NCI-H446 treated with DMSO at 0.1 percent for 48 hours (cell line): ENCODE data around the gene EFHC1.

Experiments
- DNase-seq: peaks from one replicate; lab custom pipeline; 2025; lab: John Stamatoyannopoulos, UW

Gene EFHC1

GRCh38 chr6:52503323-52503747 lies 83.2 kb downstream of the EFHC1 start:
- DNase-seq = no peak

- DNase-seq = peak; percentile 96
Measured at GRCh38 chr6:52503851-52504781, 84.0 kb downstream of the EFHC1 start.

DNA sequence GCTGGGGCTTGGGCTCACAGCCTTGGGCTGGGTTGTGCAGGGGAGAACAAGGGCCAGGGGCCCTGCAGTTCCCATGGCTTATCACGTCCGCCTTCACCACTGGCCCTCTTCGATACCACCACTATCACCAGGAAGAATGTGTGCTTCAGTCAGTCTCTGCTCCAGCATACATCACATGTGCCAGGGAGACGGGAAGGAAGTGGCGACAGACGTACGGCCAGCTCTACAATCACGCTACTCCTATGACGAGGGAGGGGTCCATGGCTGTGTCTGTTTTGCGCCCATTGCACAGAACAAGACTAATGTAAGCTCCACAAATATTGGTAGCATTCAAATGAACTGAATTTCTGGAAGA lies 84.6 kb downstream of the EFHC1 start:
- no peak for DNase-seq

- no peak for DNase-seq
Measured at GRCh38 chr6:52505726-52506409, 85.7 kb downstream of the EFHC1 start.

- no peak for DNase-seq
Measured at GRCh38 chr6:52506476-52506875, 86.3 kb downstream of the EFHC1 start.

GRCh38 chr6:52507557-52508260 lies 87.6 kb downstream of the EFHC1 start:
- DNase-seq = no peak

GRCh38 chr6:52508261-52508739 lies 88.2 kb downstream of the EFHC1 start:
- DNase-seq = no peak

- no peak for DNase-seq
Measured at GRCh38 chr6:52509281-52510212, 89.4 kb downstream of the EFHC1 start.

- DNase-seq = no peak
Measured at GRCh38 chr6:52510213-52510562, 90.0 kb downstream of the EFHC1 start.

- DNase-seq = no peak
Measured at GRCh38 chr6:52511163-52511562, 91.0 kb downstream of the EFHC1 start.

DNA sequence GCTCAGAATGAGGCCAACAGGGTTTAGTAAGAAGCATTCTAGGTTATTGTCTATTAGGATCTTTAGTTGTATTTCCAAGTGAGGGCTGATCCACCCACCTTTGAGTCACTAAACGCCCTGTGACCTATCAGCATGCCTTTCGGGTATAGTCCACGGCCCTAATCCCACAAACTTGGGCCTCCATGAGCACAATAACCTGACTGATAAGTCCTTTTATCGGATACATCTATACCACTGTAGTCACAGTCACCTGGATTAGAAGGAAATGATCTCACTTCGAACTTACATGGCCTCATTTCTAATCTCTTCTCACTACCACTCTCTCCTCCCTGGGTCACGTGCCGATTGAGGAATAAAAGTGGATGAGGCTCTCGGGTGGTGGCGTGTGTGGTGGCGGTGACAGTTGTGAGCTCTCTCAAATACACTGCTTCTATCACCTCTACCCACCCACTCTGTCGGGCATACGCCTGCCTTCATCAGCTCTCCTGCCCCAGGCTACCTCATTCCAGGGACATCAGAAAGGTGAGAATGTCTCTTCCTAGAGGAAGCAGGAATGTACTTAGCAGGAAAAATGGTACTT lies 91.5 kb downstream of the EFHC1 start:
- DNase-seq = no peak

DNA sequence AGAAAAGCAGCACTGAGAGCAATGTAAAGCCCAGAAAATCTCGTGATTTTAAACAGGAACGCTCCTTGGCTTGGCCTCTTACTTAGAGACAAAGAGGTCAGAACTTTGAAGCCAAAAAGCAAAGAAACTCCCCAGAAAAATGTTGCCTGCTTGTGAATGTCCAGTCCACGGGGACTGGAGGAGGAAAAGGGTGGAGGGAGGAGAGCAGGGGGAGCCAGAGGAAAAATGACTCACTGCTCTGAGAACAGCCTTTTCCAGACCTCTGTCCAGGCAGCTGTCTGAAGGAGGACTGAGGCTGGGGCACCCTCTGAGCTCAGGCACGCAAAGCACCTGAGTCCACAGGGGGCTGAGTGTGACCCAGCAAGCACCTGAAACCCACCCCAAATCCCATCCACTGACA lies 92.1 kb downstream of the EFHC1 start:
- no peak for DNase-seq

GRCh38 chr6:52513464-52513863 lies 93.3 kb downstream of the EFHC1 start:
- DNase-seq = no peak

DNA sequence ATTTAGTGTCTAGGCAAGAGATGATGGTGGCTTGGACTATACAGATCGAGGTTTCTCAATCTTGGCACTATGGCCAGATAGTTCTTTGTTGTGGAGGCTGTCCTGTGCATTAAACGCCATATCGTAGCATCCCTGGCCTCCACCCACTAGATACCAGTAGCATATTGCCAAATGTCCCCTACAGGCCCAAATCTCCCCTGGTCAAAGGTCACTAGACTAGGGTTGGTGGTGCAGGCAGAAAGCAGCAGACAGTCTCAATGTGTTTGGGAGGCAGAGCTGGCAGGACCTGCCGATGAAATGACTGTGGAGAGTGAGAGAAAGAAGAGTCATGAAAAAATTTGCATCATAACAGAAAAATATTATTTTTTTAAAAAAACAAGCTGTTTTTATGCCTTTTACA lies 93.8 kb downstream of the EFHC1 start:
- no peak for DNase-seq

GRCh38 chr6:52514514-52514913 lies 94.4 kb downstream of the EFHC1 start:
- no peak for DNase-seq

GRCh38 chr6:52515219-52515960 lies 95.2 kb downstream of the EFHC1 start:
- no peak for DNase-seq

DNA sequence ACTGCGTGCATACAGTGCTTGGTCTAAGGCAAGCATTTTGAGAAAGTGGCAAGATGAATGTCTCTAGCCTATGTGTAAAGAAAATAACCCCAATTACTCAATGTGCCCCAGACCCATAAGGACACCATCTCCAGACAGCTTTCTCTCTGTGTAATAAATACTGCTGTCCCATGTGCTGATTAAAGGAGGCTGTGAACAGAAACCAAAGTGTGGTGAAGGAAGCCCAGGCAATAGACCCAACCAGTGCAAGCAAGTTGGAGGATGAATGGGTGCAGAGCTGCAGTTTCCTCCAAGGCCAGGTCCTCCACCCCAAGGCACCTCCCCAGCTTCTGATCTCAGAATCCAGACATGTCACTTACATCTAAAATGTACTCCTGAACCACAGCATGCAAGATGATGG lies 96.1 kb downstream of the EFHC1 start:
- DNase-seq = no peak

DNA sequence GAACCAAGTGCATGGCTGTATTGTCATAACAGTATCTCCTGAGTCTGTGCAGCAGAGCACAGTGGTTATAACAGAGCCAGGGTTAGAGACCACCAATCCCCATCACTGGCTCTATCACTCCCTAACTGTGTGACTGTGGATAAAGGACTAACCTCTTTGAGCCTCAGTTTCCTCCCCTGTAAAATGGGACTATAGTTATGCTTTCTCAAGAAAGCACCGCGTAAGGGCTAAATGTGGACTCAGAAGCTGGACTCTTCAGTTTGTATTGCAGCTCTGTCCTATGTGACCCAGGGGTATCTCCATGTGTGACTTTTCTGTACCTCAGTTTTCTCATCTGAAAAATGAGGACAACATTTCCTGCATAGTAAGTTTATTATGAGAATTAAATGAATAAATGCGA lies 96.8 kb downstream of the EFHC1 start:
- DNase-seq = no peak

DNA sequence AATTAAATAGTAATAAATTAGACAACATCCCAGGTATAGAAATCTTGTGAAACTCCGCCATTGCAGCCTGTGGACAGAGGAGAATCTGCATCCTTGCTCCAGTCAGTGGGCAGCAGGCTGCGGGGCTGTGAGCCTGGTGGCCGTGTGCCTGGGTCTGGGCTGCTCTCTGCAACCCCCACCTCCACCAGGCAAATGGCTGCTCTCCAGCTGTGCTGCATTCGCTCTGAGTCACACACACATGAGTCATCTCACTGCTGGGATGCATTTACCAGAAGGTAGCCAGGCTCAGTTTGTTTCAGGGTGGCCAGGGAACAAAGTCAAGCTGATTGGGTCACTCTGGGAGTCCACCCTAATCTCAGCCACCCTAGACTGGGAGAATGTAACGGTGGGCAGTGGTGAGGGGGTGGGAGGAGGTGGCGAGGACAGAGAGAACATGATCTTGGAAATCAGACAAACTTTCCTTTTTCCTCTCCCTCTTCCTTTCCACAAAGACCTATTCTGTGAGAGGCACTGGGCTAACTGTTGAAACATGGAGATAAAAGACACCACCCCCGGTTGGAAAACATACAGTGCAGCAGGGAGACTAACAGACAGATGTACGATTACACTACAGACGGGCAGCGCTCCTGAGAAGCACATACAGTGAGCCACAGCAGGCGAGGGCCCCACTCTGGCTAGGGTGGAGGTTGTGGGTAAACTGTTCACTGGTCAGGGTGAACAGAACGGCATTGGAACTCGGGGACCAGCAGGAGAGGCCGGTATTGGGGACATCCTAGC lies 97.5 kb downstream of the EFHC1 start:
- peak; percentile 79 for DNase-seq
